ENCODE results near the gene GABPB1. TPM values are rescaled to one million over a fixed set of nuclear protein-coding genes. Genes with fewer than 3 reads are reported as not detected.
A peak's percentile ranks its signal among the peaks of the same experiment; 100 is the strongest.

The GABPB1 gene
- total RNA-seq, 5 donors from 2014 or later (not counting 1 experiment from before 2014, with no cell fraction given), result 15.4 to 21.6 (median 19.5) TPM

GRCh38 chr15:50339717-50340116 is 15.3 kb downstream of the GABPB1 start:
- POLR2A ChIA-PET, result interaction anchor here (0.7 to 1.6 kb wide), 3 partner anchors 10 to 100 kb away, joined by 5 to 7 read pairs (median 6); no protein-coding TSS in a partner anchor
- no peaks in the 10 kb centered on the region for H3K9me3 ChIP-seq
- no peaks in the 10 kb centered on the region for H3K27me3 Mint-ChIP-seq
- no peak overlapping the region for H3K4me3 ChIP-seq (ENCODE audit: control insufficient read depth in 1 of 2, extremely low read depth in 1 of 2, low read length in 1 of 2)
- H3K4me1 ChIP-seq (ENCODE audit: control insufficient read depth in 1 of 2, extremely low read depth in 1 of 2, insufficient read depth in 2 of 2, low read length in 2 of 2), result peaks cover 0 to 6% of the 10 kb centered on the region in 2 experiments
- H3K27me3 ChIP-seq (replicated peaks in 1 of 2; ENCODE audit: control insufficient read depth in 2 of 2, extremely low read depth in 1 of 2, insufficient read depth in 2 of 2, low read length in 1 of 2), result no peaks in the 10 kb centered on the region
- no CpG with 5 or more reads among the region's 1 CpG for WGBS (ENCODE audit: insufficient coverage)
- no peak overlapping the region for H3K27ac Mint-ChIP-seq
- no peaks in the 10 kb centered on the region for H3K9me3 Mint-ChIP-seq
- H3K4me3 Mint-ChIP-seq, result no peak overlapping the region
- CTCF ChIA-PET, result no interaction called here
- no peak for DNase-seq
- H3K36me3 ChIP-seq (ENCODE audit: control insufficient read depth in 2 of 2, extremely low read depth in 1 of 2, insufficient read depth in 1 of 2, low read length in 1 of 2), result no peaks in the 10 kb centered on the region
- peaks cover 15 to 38% (median 30%) of the 10 kb centered on the region in 3 donors for H3K4me1 Mint-ChIP-seq
- no peak overlapping the region for H3K27ac ChIP-seq (ENCODE audit: low read length)
- H3K36me3 Mint-ChIP-seq, result peaks cover 19% of the 10 kb centered on the region
- no peak for ATAC-seq (replicated peaks in 1 of 4)

- H3K27ac ChIP-seq (ENCODE audit: low read length), result no peak overlapping the region
- no peaks in the 10 kb centered on the region for H3K27me3 ChIP-seq (replicated peaks in 1 of 2; ENCODE audit: control insufficient read depth in 2 of 2, extremely low read depth in 1 of 2, insufficient read depth in 2 of 2, low read length in 1 of 2)
- no CpG with 5 or more reads among the region's 4 CpGs for WGBS (ENCODE audit: insufficient coverage)
- peaks cover 29% of the 10 kb centered on the region for H3K36me3 Mint-ChIP-seq
- H3K27me3 Mint-ChIP-seq, result no peaks in the 10 kb centered on the region
- ChIA-PET CTCF (interaction anchor here (0.5 to 0.6 kb wide), 2 partner anchors 38 to 80 kb away, joined by 3 read pairs; no protein-coding TSS in a partner anchor), POLR2A (interaction anchor here (0.6 to 0.9 kb wide), 3 partner anchors 14 to 253 kb away, joined by 3 to 5 read pairs (median 3); no protein-coding TSS in a partner anchor)
- no peak overlapping the region for H3K4me3 Mint-ChIP-seq
- peaks cover 0 to 6% of the 10 kb centered on the region in 2 experiments for H3K4me1 ChIP-seq (ENCODE audit: control insufficient read depth in 1 of 2, extremely low read depth in 1 of 2, insufficient read depth in 2 of 2, low read length in 2 of 2)
- ATAC-seq (replicated peaks in 1 of 4) (no peak), DNase-seq (no peak)
- no peak overlapping the region for H3K4me3 ChIP-seq (ENCODE audit: control insufficient read depth in 1 of 2, extremely low read depth in 1 of 2, low read length in 1 of 2)
- no peak overlapping the region for H3K27ac Mint-ChIP-seq
- no peaks in the 10 kb centered on the region for H3K9me3 ChIP-seq
- H3K36me3 ChIP-seq (ENCODE audit: control insufficient read depth in 2 of 2, extremely low read depth in 1 of 2, insufficient read depth in 1 of 2, low read length in 1 of 2), result peaks cover 0 to 3% of the 10 kb centered on the region in 2 donors
- H3K4me1 Mint-ChIP-seq, result peaks cover 16 to 36% (median 33%) of the 10 kb centered on the region in 3 donors
- no peaks in the 10 kb centered on the region for H3K9me3 Mint-ChIP-seq
These were observed 19.7 kb downstream of the GABPB1 start for GRCh38 chr15:50335251-50335650.

- Histone ChIP-seq H3K27me3 (replicated peaks in 1 of 2; ENCODE audit: control insufficient read depth in 2 of 2, extremely low read depth in 1 of 2, insufficient read depth in 2 of 2, low read length in 1 of 2) (no peaks in the 10 kb centered on the region), H3K4me1 (ENCODE audit: control insufficient read depth in 1 of 2, extremely low read depth in 1 of 2, insufficient read depth in 2 of 2, low read length in 2 of 2) (peaks cover 0 to 2% of the 10 kb centered on the region in 2 experiments), H3K27ac (ENCODE audit: low read length) (no peak overlapping the region), H3K4me3 (ENCODE audit: control insufficient read depth in 1 of 2, extremely low read depth in 1 of 2, low read length in 1 of 2) (no peak overlapping the region), H3K9me3 (no peaks in the 10 kb centered on the region), H3K36me3 (ENCODE audit: control insufficient read depth in 2 of 2, extremely low read depth in 1 of 2, insufficient read depth in 1 of 2, low read length in 1 of 2) (peaks cover 0 to 3% of the 10 kb centered on the region in 2 donors)
- no peak for DNase-seq
- ChIA-PET CTCF (no interaction called here), POLR2A (no interaction called here)
- H3K27ac Mint-ChIP-seq, result no peak overlapping the region
- H3K4me1 Mint-ChIP-seq, result peaks cover 12 to 26% (median 22%) of the 10 kb centered on the region in 3 donors
- H3K27me3 Mint-ChIP-seq, result no peaks in the 10 kb centered on the region
- WGBS (ENCODE audit: insufficient coverage), result no CpG with 5 or more reads among the region's 4 CpGs
- peaks cover 20% of the 10 kb centered on the region for H3K36me3 Mint-ChIP-seq
- no peak overlapping the region for H3K4me3 Mint-ChIP-seq
- ATAC-seq (replicated peaks in 1 of 4), result no peak
- no peaks in the 10 kb centered on the region for H3K9me3 Mint-ChIP-seq
These were observed 21.8 kb downstream of the GABPB1 start for GRCh38 chr15:50333229-50333628.

- peaks cover 0 to 3% of the 10 kb centered on the region in 2 donors for H3K36me3 ChIP-seq (ENCODE audit: control insufficient read depth in 2 of 2, extremely low read depth in 1 of 2, insufficient read depth in 1 of 2, low read length in 1 of 2)
- no peak for DNase-seq
- no peaks in the 10 kb centered on the region for H3K4me1 ChIP-seq (ENCODE audit: control insufficient read depth in 1 of 2, extremely low read depth in 1 of 2, insufficient read depth in 2 of 2, low read length in 2 of 2)
- H3K4me3 Mint-ChIP-seq, result no peak overlapping the region
- no peaks in the 10 kb centered on the region for H3K27me3 ChIP-seq (replicated peaks in 1 of 2; ENCODE audit: control insufficient read depth in 2 of 2, extremely low read depth in 1 of 2, insufficient read depth in 2 of 2, low read length in 1 of 2)
- H3K9me3 Mint-ChIP-seq, result no peaks in the 10 kb centered on the region
- ChIA-PET POLR2A (no interaction called here), CTCF (no interaction called here)
- no peak overlapping the region for H3K27ac Mint-ChIP-seq
- peaks cover 29% of the 10 kb centered on the region for H3K36me3 Mint-ChIP-seq
- H3K27me3 Mint-ChIP-seq, result no peaks in the 10 kb centered on the region
- no peak overlapping the region for H3K4me3 ChIP-seq (ENCODE audit: control insufficient read depth in 1 of 2, extremely low read depth in 1 of 2, low read length in 1 of 2)
- no CpG with 5 or more reads among the region's 1 CpG for WGBS (ENCODE audit: insufficient coverage)
- no peaks in the 10 kb centered on the region for H3K9me3 ChIP-seq
- peak in 1 of 4 experiments; percentile 26 for ATAC-seq (replicated peaks in 1 of 4)
- H3K27ac ChIP-seq (ENCODE audit: low read length), result no peak overlapping the region
- peaks cover 12 to 24% (median 21%) of the 10 kb centered on the region in 3 donors for H3K4me1 Mint-ChIP-seq
These were observed 24.1 kb downstream of the GABPB1 start for GRCh38 chr15:50330921-50331320.

- peaks cover 0 to 3% of the 10 kb centered on the region in 2 donors for H3K36me3 ChIP-seq (ENCODE audit: control insufficient read depth in 2 of 2, extremely low read depth in 1 of 2, insufficient read depth in 1 of 2, low read length in 1 of 2)
- no CpG with 5 or more reads among the region's 3 CpGs for WGBS (ENCODE audit: insufficient coverage)
These were observed 26.9 kb downstream of the GABPB1 start for GRCh38 chr15:50328116-50328515.

GRCh38 chr15:50321680-50322210 is 33.3 kb downstream of the GABPB1 start:
- CTCF ChIA-PET, result interaction anchor here in 1 of 2 donors (0.6 kb wide), 1 partner anchor 8 kb away, joined by 3 read pairs; no protein-coding TSS in a partner anchor
- WGBS (ENCODE audit: insufficient coverage), result no CpG with 5 or more reads among the region's 3 CpGs
- H3K27me3 ChIP-seq (replicated peaks in 1 of 2; ENCODE audit: control insufficient read depth in 2 of 2, extremely low read depth in 1 of 2, insufficient read depth in 2 of 2, low read length in 1 of 2), result no peaks in the 10 kb centered on the region

More at GRCh38 chr15:50328116-50328515, 26.9 kb downstream of the GABPB1 start:
- ChIA-PET POLR2A (no interaction called here), CTCF (interaction anchor here (0.6 to 0.9 kb wide), 3 partner anchors 9 to 314 kb away, joined by 3 read pairs; no protein-coding TSS in a partner anchor)
- peaks cover 6 to 17% (median 14%) of the 10 kb centered on the region in 3 donors for H3K4me1 Mint-ChIP-seq
- H3K27me3 Mint-ChIP-seq, result no peaks in the 10 kb centered on the region
- peaks cover 27% of the 10 kb centered on the region for H3K36me3 Mint-ChIP-seq
- H3K4me3 Mint-ChIP-seq, result no peak overlapping the region
- H3K27ac ChIP-seq (ENCODE audit: low read length), result no peak overlapping the region
- H3K27me3 ChIP-seq (replicated peaks in 1 of 2; ENCODE audit: control insufficient read depth in 2 of 2, extremely low read depth in 1 of 2, insufficient read depth in 2 of 2, low read length in 1 of 2), result no peaks in the 10 kb centered on the region
- no peak for DNase-seq
- H3K27ac Mint-ChIP-seq, result no peak overlapping the region
- no peaks in the 10 kb centered on the region for H3K9me3 ChIP-seq
- H3K9me3 Mint-ChIP-seq, result no peaks in the 10 kb centered on the region
- no peak overlapping the region for H3K4me3 ChIP-seq (ENCODE audit: control insufficient read depth in 1 of 2, extremely low read depth in 1 of 2, low read length in 1 of 2)
- no peaks in the 10 kb centered on the region for H3K4me1 ChIP-seq (ENCODE audit: control insufficient read depth in 1 of 2, extremely low read depth in 1 of 2, insufficient read depth in 2 of 2, low read length in 2 of 2)
- ATAC-seq (replicated peaks in 1 of 4), result no peak

More at GRCh38 chr15:50321680-50322210, 33.3 kb downstream of the GABPB1 start:
- Mint-ChIP-seq H3K27me3 (no peaks in the 10 kb centered on the region), H3K4me1 (peaks cover 16 to 19% (median 18%) of the 10 kb centered on the region in 3 donors), H3K4me3 (no peak overlapping the region), H3K9me3 (no peaks in the 10 kb centered on the region), H3K36me3 (peaks cover 7% of the 10 kb centered on the region), H3K27ac (no peak overlapping the region)
- no peaks in the 10 kb centered on the region for H3K9me3 ChIP-seq
- no peak for DNase-seq
- ATAC-seq (replicated peaks in 1 of 4), result no peak
- H3K4me3 ChIP-seq (ENCODE audit: control insufficient read depth in 1 of 2, extremely low read depth in 1 of 2, low read length in 1 of 2), result no peak overlapping the region
- no peaks in the 10 kb centered on the region for H3K36me3 ChIP-seq (ENCODE audit: control insufficient read depth in 2 of 2, extremely low read depth in 1 of 2, insufficient read depth in 1 of 2, low read length in 1 of 2)
- H3K4me1 ChIP-seq (ENCODE audit: control insufficient read depth in 1 of 2, extremely low read depth in 1 of 2, insufficient read depth in 2 of 2, low read length in 2 of 2), result peaks cover 0 to 7% of the 10 kb centered on the region in 2 experiments
- POLR2A ChIA-PET, result interaction anchor here (0.6 to 0.7 kb wide), 4 partner anchors 28 to 1461 kb away, joined by 3 to 4 read pairs (median 3); no protein-coding TSS in a partner anchor
- H3K27ac ChIP-seq (ENCODE audit: low read length), result no peak overlapping the region
